LNCaP clone FGC (cell line): ENCODE results near the gene REEP5.
"Not testable (repeated sequence)": the region's sequence is repeated elsewhere in the genome, so short reads cannot be mapped to it uniquely, and the experiment has no call there.

Experiments
- DNase-seq: peaks from one replicate; pipeline ENCODE4 v3.0.0-alpha.2; 2011; ENCODE audit warnings: low read depth
- H3K4me3 ChIP-seq: 2 replicates; pipeline ENCODE4 v1.5.1; 2011; ENCODE audit warnings: mild to moderate bottlenecking, low read depth, low read length, control low read depth
- TF ChIP-seq, protein P1 (sequence below): IDR thresholded peaks from 2 replicates; pipeline ENCODE4 v1.5.1; 2012; ENCODE audit warnings: mild to moderate bottlenecking; ENCODE audit not compliant: control insufficient read depth, insufficient read depth; ENCODE audit errors: extremely low read depth

The REEP5 gene

DNA sequence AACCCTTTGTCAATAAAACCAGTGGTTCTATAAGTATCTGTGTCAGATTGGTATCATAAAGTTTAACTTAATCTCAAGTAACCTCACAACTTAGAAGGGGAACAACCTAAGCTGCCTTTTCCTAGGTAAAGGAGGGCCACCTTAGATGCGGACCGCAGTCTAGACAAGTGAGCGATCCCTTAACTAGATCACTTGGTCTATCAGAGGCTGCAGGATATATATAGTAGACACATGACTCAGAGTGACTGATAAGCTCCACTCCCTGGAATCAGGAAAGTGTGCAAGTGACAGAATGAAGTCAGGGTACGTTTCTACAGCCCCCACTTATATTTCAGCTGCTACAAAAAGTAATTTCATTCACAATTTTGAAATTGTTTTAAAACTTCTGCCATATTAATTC, 7.4 kb downstream of the REEP5 start:
- DNase-seq = no peak
- TF ChIP-seq, protein P1, sequence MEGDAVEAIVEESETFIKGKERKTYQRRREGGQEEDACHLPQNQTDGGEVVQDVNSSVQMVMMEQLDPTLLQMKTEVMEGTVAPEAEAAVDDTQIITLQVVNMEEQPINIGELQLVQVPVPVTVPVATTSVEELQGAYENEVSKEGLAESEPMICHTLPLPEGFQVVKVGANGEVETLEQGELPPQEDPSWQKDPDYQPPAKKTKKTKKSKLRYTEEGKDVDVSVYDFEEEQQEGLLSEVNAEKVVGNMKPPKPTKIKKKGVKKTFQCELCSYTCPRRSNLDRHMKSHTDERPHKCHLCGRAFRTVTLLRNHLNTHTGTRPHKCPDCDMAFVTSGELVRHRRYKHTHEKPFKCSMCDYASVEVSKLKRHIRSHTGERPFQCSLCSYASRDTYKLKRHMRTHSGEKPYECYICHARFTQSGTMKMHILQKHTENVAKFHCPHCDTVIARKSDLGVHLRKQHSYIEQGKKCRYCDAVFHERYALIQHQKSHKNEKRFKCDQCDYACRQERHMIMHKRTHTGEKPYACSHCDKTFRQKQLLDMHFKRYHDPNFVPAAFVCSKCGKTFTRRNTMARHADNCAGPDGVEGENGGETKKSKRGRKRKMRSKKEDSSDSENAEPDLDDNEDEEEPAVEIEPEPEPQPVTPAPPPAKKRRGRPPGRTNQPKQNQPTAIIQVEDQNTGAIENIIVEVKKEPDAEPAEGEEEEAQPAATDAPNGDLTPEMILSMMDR = no peak
- no peak overlapping the region for H3K4me3 ChIP-seq

GRCh38 chr5:112910529-112910928, 11.5 kb downstream of the REEP5 start:
- no peak overlapping the region for H3K4me3 ChIP-seq
- no peak for DNase-seq
- TF ChIP-seq, protein P1 = no peak

GRCh38 chr5:112908854-112909253, 13.2 kb downstream of the REEP5 start:
- DNase-seq = no peak
- TF ChIP-seq, protein P1 = no peak

GRCh38 chr5:112907166-112907631, 14.8 kb downstream of the REEP5 start:
- TF ChIP-seq, protein P1 = no peak

More at GRCh38 chr5:112908854-112909253, 13.2 kb downstream of the REEP5 start:
- H3K4me3 ChIP-seq = no peak overlapping the region

GRCh38 chr5:112906637-112907036, 15.4 kb downstream of the REEP5 start:
- TF ChIP-seq, protein P1 = no peak
- H3K4me3 ChIP-seq = no peak overlapping the region
- DNase-seq = no peak

More at GRCh38 chr5:112907166-112907631, 14.8 kb downstream of the REEP5 start:
- no peak overlapping the region for H3K4me3 ChIP-seq
- DNase-seq = no peak

DNA sequence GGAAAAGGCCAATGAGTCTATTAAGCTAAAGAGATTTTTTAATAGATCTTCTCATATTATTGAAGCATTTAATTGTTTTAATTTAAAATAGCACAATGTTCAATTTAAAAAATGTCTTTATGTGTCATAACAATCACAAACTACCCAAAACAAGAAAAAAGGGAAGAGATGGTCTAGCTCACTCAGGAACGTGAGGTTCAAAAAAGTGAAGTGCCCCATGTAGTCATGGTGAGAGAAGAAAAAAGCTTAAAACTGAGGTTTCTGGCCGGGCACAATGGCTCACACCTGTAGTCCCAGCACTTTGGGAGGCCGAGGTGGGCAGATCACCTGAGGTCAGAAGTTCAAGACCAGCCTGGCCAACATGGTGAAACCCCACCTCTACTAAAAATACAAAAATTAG, 17.0 kb downstream of the REEP5 start:
- DNase-seq = not testable (repeated sequence)

GRCh38 chr5:112902561-112902960, 19.5 kb downstream of the REEP5 start:
- no peak for DNase-seq
- TF ChIP-seq, protein P1 = no peak
- H3K4me3 ChIP-seq = no peak overlapping the region

More for the DNA sequence above, 17.0 kb downstream of the REEP5 start:
- not testable (repeated sequence) for H3K4me3 ChIP-seq
